ENCODE measurements around the gene DLG1.

DNA sequence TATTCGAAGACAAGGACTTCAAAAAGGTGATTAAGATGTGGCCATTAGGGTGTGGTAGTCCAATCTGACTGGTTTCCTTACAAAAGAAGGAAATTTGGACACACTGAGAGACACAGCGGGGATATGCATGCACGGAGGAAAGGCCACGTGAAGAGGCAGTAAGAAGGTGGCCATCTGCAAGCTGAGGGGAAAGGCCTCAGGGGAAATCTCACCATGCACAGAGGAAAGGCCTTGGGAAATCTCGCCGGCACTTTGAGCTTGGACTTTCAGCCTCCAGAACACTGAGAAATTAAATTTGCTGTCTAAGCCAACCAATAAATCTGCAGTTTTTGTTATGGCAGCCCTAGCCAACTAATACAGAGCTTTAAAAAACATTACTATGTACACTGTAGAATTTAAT, 78.8 kb downstream of the DLG1 start:
- TF ChIP-seq POLR2A (IDR thresholded peaks at IDR 0.05) (no peak), EP300 (IDR thresholded peaks at IDR 0.05) (no peak), POLR2AphosphoS5 (IDR thresholded peaks at IDR 0.05) (no peak)
- TF ChIP-seq, protein P1, sequence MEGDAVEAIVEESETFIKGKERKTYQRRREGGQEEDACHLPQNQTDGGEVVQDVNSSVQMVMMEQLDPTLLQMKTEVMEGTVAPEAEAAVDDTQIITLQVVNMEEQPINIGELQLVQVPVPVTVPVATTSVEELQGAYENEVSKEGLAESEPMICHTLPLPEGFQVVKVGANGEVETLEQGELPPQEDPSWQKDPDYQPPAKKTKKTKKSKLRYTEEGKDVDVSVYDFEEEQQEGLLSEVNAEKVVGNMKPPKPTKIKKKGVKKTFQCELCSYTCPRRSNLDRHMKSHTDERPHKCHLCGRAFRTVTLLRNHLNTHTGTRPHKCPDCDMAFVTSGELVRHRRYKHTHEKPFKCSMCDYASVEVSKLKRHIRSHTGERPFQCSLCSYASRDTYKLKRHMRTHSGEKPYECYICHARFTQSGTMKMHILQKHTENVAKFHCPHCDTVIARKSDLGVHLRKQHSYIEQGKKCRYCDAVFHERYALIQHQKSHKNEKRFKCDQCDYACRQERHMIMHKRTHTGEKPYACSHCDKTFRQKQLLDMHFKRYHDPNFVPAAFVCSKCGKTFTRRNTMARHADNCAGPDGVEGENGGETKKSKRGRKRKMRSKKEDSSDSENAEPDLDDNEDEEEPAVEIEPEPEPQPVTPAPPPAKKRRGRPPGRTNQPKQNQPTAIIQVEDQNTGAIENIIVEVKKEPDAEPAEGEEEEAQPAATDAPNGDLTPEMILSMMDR (IDR thresholded peaks at IDR 0.05): no peak

All from stomach (tissue), 4 donors.